B cell (primary cell): ENCODE data around the gene MTUS2. TPM values are rescaled to one million over a fixed set of nuclear protein-coding genes. Genes with fewer than 3 reads are reported as not detected.

Experiments
- ATAC-seq: fragments of 200-7000 bp; cut with Tn5 transposase; one replicate; pipeline ENCODE4 v1.10.0; 2021; ENCODE audit warnings: low read depth, mild to moderate bottlenecking, moderate number of reproducible peaks, moderate library complexity
- CTCF ChIA-PET: fragments of 350-600 bp; sonication (Branson Sonifier 250); formaldehyde crosslinking; loops from one replicate; lab custom pipeline; 2021; ENCODE audit warnings: antibody characterized with exemption, inconsistent platforms; lab: Charles Lee
- POLR2A ChIA-PET: fragments of 350-600 bp; sonication (Branson Sonifier 250); formaldehyde crosslinking; loops from one replicate; lab custom pipeline; 2021; ENCODE audit warnings: antibody characterized with exemption; lab: Charles Lee
- DNase-seq: peaks from one replicate; pipeline ENCODE4 v3.0.0; 2013
- H2AFZ ChIP-seq: 2 replicates; pipeline ENCODE4 v1.6.1; 2012; ENCODE audit warnings: mild to moderate bottlenecking, low read depth, low read length; ENCODE audit not compliant: insufficient read depth, poor library complexity, severe bottlenecking
- H3K27ac ChIP-seq, 2 donors: 1 replicate in 1 of 2; 2 replicates in 1 of 2; pipeline ENCODE4 v1.5.1; 2012 to 2013; ENCODE audit warnings: low read length in 2 of 2, mild to moderate bottlenecking in 2 of 2, moderate library complexity in 1 of 2
- H3K27me3 ChIP-seq, 4 experiments: fragments of 200-600 bp in 1 of 4; sonication (generic) in 1 of 4; replicated peaks in 1 of 4; 1 replicate in 2 of 4; 2 replicates in 2 of 4; pipeline versions ENCODE4 v1.6.1 to v1.7.0; 2013 to 2016; ENCODE audit warnings: low read length in 3 of 4, mild to moderate bottlenecking in 2 of 4, mixed read lengths in 1 of 4, moderate library complexity in 1 of 4; ENCODE audit not compliant: insufficient read depth in 4 of 4, control insufficient read depth in 3 of 4; ENCODE audit errors: control extremely low read depth in 1 of 4
- H3K36me3 ChIP-seq, 2 experiments: replicated peaks in 1 of 2; 1 replicate in 1 of 2; 2 replicates in 1 of 2; pipeline versions ENCODE4 v1.6.1 to v1.7.1; 2013; ENCODE audit warnings: low read length in 1 of 2; ENCODE audit not compliant: insufficient read depth in 2 of 2, control insufficient read depth in 1 of 2; ENCODE audit errors: control extremely low read depth in 1 of 2, extremely low read depth in 1 of 2
- H3K4me1 ChIP-seq, 2 donors: fragments of 200-600 bp in 1 of 2; sonication (generic) in 1 of 2; 1 replicate in 1 of 2; 2 replicates in 1 of 2; pipeline versions ENCODE4 v1.5.1 to v1.6.1; 2013 to 2017; ENCODE audit warnings: low read length in 2 of 2; ENCODE audit not compliant: control insufficient read depth in 2 of 2, insufficient read depth in 2 of 2
- H3K4me2 ChIP-seq: replicated peaks from 2 replicates; pipeline ENCODE3; 2012; ENCODE audit warnings: mild to moderate bottlenecking, low read depth, low read length; ENCODE audit not compliant: poor library complexity, severe bottlenecking
- H3K4me3 ChIP-seq, 5 experiments: fragments of 200-600 bp in 1 of 5; sonication (generic) in 1 of 5; 1 replicate in 3 of 5; 2 replicates in 2 of 5; pipeline versions ENCODE4 v1.5.1 to v1.7.0; 2011 to 2016; ENCODE audit warnings: low read length in 4 of 5, mild to moderate bottlenecking in 4 of 5, low read depth in 2 of 5, control low read depth in 1 of 5, moderate library complexity in 1 of 5; ENCODE audit not compliant: insufficient read depth in 1 of 5; ENCODE audit errors: control extremely low read depth in 1 of 5, extremely low read depth in 1 of 5
- H3K79me2 ChIP-seq: fragments of 200-600 bp; sonication (generic); one replicate; pipeline ENCODE4 v1.6.0; 2016; ENCODE audit warnings: low read length; ENCODE audit not compliant: control insufficient read depth, insufficient read depth
- H3K9ac ChIP-seq: fragments of 200-600 bp; sonication (generic); 2 replicates; pipeline ENCODE4 v1.6.1; 2017; ENCODE audit warnings: mild to moderate bottlenecking, low read length, moderate library complexity
- H3K9me3 ChIP-seq, 3 donors: one replicate each; pipeline versions ENCODE4 v1.6.1 to v1.7.1; 2013; ENCODE audit warnings: low read length in 2 of 3; ENCODE audit not compliant: control insufficient read depth in 2 of 3, insufficient read depth in 1 of 3; ENCODE audit errors: control extremely low read depth in 1 of 3
- H4K20me1 ChIP-seq: 2 replicates; pipeline ENCODE4 v1.6.0; 2012; ENCODE audit warnings: mild to moderate bottlenecking, low read length; ENCODE audit not compliant: insufficient read depth, control insufficient read depth, poor library complexity, severe bottlenecking
- H3K27ac Mint-ChIP-seq: one replicate; pipeline ENCODE4 v1.8.0; 2021; ENCODE audit warnings: mixed read lengths
- H3K27me3 Mint-ChIP-seq: one replicate; pipeline ENCODE4 v1.8.0; 2021; ENCODE audit warnings: mixed read lengths
- H3K4me1 Mint-ChIP-seq: one replicate; pipeline ENCODE4 v1.8.0; 2021; ENCODE audit warnings: mixed read lengths
- H3K4me3 Mint-ChIP-seq: one replicate; pipeline ENCODE4 v1.8.0; 2021; ENCODE audit warnings: mixed read lengths
- H3K9me3 Mint-ChIP-seq: one replicate; pipeline ENCODE4 v1.8.0; 2022; ENCODE audit warnings: mixed read lengths; ENCODE audit not compliant: insufficient read depth
- EZH2 ChIP-seq: IDR thresholded peaks from 2 replicates; pipeline ENCODE4 v1.6.1; 2012; ENCODE audit warnings: borderline replicate concordance, low read depth, mild to moderate bottlenecking, moderate library complexity, low read length; ENCODE audit not compliant: insufficient read depth, poor library complexity, severe bottlenecking
- WGBS: methylation state at CpG from one replicate; pipeline ENCODE4 v1.1.5; 2013; ENCODE audit warnings: missing lambda C conversion rate; ENCODE audit not compliant: insufficient coverage; 5-methylcytosine and 5-hydroxymethylcytosine counted together
- intact Hi-C: fragments of 100-400 bp; cut with micrococcal nuclease; formaldehyde crosslinking; loops from one replicate; pipeline ENCODE4 v1.10.0; 2022
- polyA plus RNA-seq: library from polyadenylated mRNA; depleted of rRNA; stranded (reverse); fragments of >200 nt; gene quantifications from 2 replicates; pipeline ENCODE4 v1.2.3, GENCODE V29; 2012
- total RNA-seq, 2 donors: library from RNA; stranded (reverse); fragments of 120-200 nt in 1 of 2; gene quantifications; 1 replicate in 1 of 2; 2 replicates in 1 of 2; pipeline versions ENCODE4 v1.2.3 to v1.2.4, GENCODE V29; 2013 to 2022
- TF ChIP-seq, protein P1 (sequence below): fragments of 200-600 bp; IDR thresholded peaks from one replicate; pipeline ENCODE4 v1.8.0; 2022; ENCODE audit warnings: antibody characterized with exemption, mild to moderate bottlenecking

MTUS2 gene
- total and polyA plus RNA-seq, 2 donors (not counting 1 experiment from before 2014, with no cell fraction given): 0.12 TPM; not detected in 1

DNA sequence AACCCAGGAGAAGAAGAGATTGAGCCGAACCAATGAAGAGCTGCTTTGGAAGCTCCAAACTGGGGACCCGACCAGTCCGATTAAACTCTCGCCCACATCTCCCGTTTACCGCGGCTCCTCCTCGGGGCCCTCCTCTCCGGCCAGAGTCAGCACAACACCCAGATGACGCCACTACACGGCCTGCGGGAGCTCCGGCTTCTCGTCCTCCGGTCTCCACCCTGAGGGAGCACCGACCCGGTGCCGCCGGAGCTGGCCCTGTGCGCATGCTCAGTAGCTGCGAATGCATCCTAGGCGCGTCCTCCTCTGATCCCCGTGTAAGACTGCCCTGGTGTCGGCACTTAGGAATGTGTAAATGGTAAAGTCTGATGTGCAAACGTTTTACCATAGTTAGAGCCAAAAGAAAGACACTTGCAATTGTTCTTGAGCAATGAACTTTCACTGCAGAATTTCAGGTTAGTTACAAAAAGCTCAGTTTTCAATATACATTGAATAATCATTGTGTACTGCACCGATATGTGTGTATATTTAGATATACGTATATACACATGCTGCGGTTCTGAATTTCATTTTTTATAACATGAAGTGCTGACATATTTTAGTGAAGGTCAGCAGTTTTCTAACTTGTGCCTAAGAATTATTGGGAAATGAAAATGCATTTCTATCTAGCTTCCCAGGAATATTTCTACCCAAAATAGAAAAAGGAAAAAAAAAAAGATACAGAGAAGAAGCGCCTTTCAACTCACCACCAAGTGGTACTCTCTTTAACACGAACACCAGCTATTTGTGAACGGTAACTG lies 683.1 kb downstream of the MTUS2 start:
- Histone ChIP-seq H2AFZ (no peak overlapping the region), H3K4me2 (no peak overlapping the region), H3K4me1 (peaks cover 0 to 4% of the 10 kb centered on the region in 2 donors), H3K27ac (no peak overlapping the region), H3K4me3 (no peak overlapping the region), H3K9me3 (no peaks in the 10 kb centered on the region), H4K20me1 (no peaks in the 10 kb centered on the region), H3K79me2 (no peaks in the 10 kb centered on the region), H3K9ac (no peak overlapping the region), H3K36me3 (no peaks in the 10 kb centered on the region), H3K27me3 (peaks cover 0 to 25% (median 9%) of the 10 kb centered on the region in 4 experiments)
- Mint-ChIP-seq H3K4me1 (peaks cover 8% of the 10 kb centered on the region), H3K27ac (no peak overlapping the region), H3K9me3 (no peaks in the 10 kb centered on the region), H3K4me3 (no peak overlapping the region), H3K27me3 (peaks cover 31% of the 10 kb centered on the region)
- no peak for ATAC-seq
- no peak for DNase-seq
- CTCF ChIA-PET: interaction anchor here (1.2 to 2.5 kb wide), 4 partner anchors 19 to 421 kb away, joined by 3 to 15 read pairs (median 3); no protein-coding TSS in a partner anchor
- POLR2A ChIA-PET: no interaction called here
- intact Hi-C loops: loop anchor here (10.0 kb wide), 1 partner anchor 342 kb away; no protein-coding TSS in a partner anchor
- WGBS: 47% methylated on average over 21 of the region's 32 CpGs
- TF ChIP-seq, protein P1, sequence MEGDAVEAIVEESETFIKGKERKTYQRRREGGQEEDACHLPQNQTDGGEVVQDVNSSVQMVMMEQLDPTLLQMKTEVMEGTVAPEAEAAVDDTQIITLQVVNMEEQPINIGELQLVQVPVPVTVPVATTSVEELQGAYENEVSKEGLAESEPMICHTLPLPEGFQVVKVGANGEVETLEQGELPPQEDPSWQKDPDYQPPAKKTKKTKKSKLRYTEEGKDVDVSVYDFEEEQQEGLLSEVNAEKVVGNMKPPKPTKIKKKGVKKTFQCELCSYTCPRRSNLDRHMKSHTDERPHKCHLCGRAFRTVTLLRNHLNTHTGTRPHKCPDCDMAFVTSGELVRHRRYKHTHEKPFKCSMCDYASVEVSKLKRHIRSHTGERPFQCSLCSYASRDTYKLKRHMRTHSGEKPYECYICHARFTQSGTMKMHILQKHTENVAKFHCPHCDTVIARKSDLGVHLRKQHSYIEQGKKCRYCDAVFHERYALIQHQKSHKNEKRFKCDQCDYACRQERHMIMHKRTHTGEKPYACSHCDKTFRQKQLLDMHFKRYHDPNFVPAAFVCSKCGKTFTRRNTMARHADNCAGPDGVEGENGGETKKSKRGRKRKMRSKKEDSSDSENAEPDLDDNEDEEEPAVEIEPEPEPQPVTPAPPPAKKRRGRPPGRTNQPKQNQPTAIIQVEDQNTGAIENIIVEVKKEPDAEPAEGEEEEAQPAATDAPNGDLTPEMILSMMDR: no peak
- no peak for TF ChIP-seq EZH2

DNA sequence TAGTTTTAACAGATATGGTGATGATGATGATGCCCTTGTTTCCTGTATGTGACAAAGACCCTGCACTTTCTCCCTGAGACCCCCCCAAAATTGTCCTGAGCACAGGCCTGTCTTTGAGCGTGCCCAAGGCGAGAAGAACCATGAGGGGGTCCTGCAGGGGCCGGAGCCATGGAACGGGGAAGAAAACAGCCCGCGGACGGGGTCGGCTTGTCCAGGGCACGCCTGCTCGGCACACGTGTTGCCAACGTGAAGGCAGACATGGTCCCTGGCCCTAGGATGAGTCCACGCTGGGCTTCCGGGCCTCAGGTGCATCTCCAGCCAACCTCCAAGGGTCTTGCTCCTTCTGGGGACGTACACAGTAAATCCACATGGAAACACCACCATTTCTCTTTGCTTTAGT lies 684.6 kb downstream of the MTUS2 start:
- no peaks in the 10 kb centered on the region for H3K36me3 ChIP-seq
- no peak for TF ChIP-seq EZH2
- TF ChIP-seq, protein P1: no peak
- Mint-ChIP-seq H3K4me1 (peaks cover 8% of the 10 kb centered on the region), H3K4me3 (no peak overlapping the region), H3K27me3 (peaks cover 31% of the 10 kb centered on the region), H3K27ac (no peak overlapping the region), H3K9me3 (no peaks in the 10 kb centered on the region)
- no peaks in the 10 kb centered on the region for H3K79me2 ChIP-seq
- POLR2A ChIA-PET: no interaction called here
- DNase-seq (no peak), ATAC-seq (no peak)
- no peak overlapping the region for H3K4me2 ChIP-seq
- CTCF ChIA-PET: interaction anchor here (1.9 to 2.5 kb wide), 2 partner anchors 8 to 32 kb away, joined by 6 to 15 read pairs; no protein-coding TSS in a partner anchor
- 95% methylated on average over 14 of the region's 15 CpGs for WGBS
- H2AFZ ChIP-seq: no peak overlapping the region
- H4K20me1 ChIP-seq: no peaks in the 10 kb centered on the region
- H3K4me1 ChIP-seq: peaks cover 0 to 4% of the 10 kb centered on the region in 2 donors
- peaks cover 0 to 25% (median 9%) of the 10 kb centered on the region in 4 experiments for H3K27me3 ChIP-seq
- intact Hi-C loops: loop anchor here (10.0 kb wide), 1 partner anchor 340 kb away; no protein-coding TSS in a partner anchor
- no peaks in the 10 kb centered on the region for H3K9me3 ChIP-seq
- H3K4me3 ChIP-seq: no peak overlapping the region
- H3K27ac ChIP-seq: no peak overlapping the region
- no peak overlapping the region for H3K9ac ChIP-seq
